ENCODE results near the gene PKN3. TPM values are rescaled to one million over a fixed set of nuclear protein-coding genes. Genes with fewer than 3 reads are reported as not detected.

Gene PKN3
- total RNA-seq, 5 donors from 2014 or later (not counting 1 experiment from before 2014, with no cell fraction given), result 2.1 to 4.3 (median 3.7) TPM

- 69% methylated on average over 2 of the region's 5 CpGs for WGBS (ENCODE audit: insufficient coverage)
- Mint-ChIP-seq H3K27me3 (no peaks in the 10 kb centered on the region), H3K4me1 (peaks cover 18 to 55% (median 38%) of the 10 kb centered on the region in 3 donors), H3K4me3 (peak overlapping the region in 1 of 3 donors; percentile 93), H3K9me3 (no peaks in the 10 kb centered on the region), H3K36me3 (peaks cover 8% of the 10 kb centered on the region), H3K27ac (peak overlapping the region in 1 of 2 donors; percentile 67)
- H3K4me3 ChIP-seq (ENCODE audit: control insufficient read depth in 1 of 2, extremely low read depth in 1 of 2, low read length in 1 of 2), result no peak overlapping the region
- ChIA-PET CTCF (no interaction called here), POLR2A (no interaction called here)
- DNase-seq (no peak), ATAC-seq (replicated peaks in 1 of 4) (no peak)
- no peaks in the 10 kb centered on the region for H3K9me3 ChIP-seq
- H3K36me3 ChIP-seq (ENCODE audit: control insufficient read depth in 2 of 2, extremely low read depth in 1 of 2, insufficient read depth in 1 of 2, low read length in 1 of 2), result peaks cover 3 to 22% of the 10 kb centered on the region in 2 donors
- peaks cover 8 to 40% of the 10 kb centered on the region in 2 experiments for H3K4me1 ChIP-seq (ENCODE audit: control insufficient read depth in 1 of 2, extremely low read depth in 1 of 2, insufficient read depth in 2 of 2, low read length in 2 of 2)
- no peaks in the 10 kb centered on the region for H3K27me3 ChIP-seq (replicated peaks in 1 of 2; ENCODE audit: control insufficient read depth in 2 of 2, extremely low read depth in 1 of 2, insufficient read depth in 2 of 2, low read length in 1 of 2)
- H3K27ac ChIP-seq (ENCODE audit: low read length), result no peak overlapping the region
These were observed 27.0 kb downstream of the PKN3 start for GRCh38 chr9:128729302-128729701.

GRCh38 chr9:128729766-128730517 lies 27.6 kb downstream of the PKN3 start:
- H3K9me3 ChIP-seq, result no peaks in the 10 kb centered on the region
- no peak for DNase-seq
- H3K27me3 ChIP-seq (replicated peaks in 1 of 2; ENCODE audit: control insufficient read depth in 2 of 2, extremely low read depth in 1 of 2, insufficient read depth in 2 of 2, low read length in 1 of 2), result no peaks in the 10 kb centered on the region
- Mint-ChIP-seq H3K4me1 (peaks cover 11 to 49% (median 32%) of the 10 kb centered on the region in 3 donors), H3K4me3 (no peak overlapping the region), H3K27ac (no peak overlapping the region), H3K36me3 (peaks cover 11% of the 10 kb centered on the region), H3K27me3 (no peaks in the 10 kb centered on the region), H3K9me3 (no peaks in the 10 kb centered on the region)
- peaks cover 3 to 34% of the 10 kb centered on the region in 2 experiments for H3K4me1 ChIP-seq (ENCODE audit: control insufficient read depth in 1 of 2, extremely low read depth in 1 of 2, insufficient read depth in 2 of 2, low read length in 2 of 2)
- WGBS (ENCODE audit: insufficient coverage), result 95% methylated on average over 19 of the region's 27 CpGs
- ChIA-PET POLR2A (no interaction called here), CTCF (no interaction called here)
- no peak overlapping the region for H3K27ac ChIP-seq (ENCODE audit: low read length)
- H3K4me3 ChIP-seq (ENCODE audit: control insufficient read depth in 1 of 2, extremely low read depth in 1 of 2, low read length in 1 of 2), result no peak overlapping the region
- ATAC-seq (replicated peaks in 1 of 4), result peak in 1 of 4 experiments; percentile 16
- H3K36me3 ChIP-seq (ENCODE audit: control insufficient read depth in 2 of 2, extremely low read depth in 1 of 2, insufficient read depth in 1 of 2, low read length in 1 of 2), result peaks cover 3 to 28% of the 10 kb centered on the region in 2 donors

GRCh38 chr9:128731093-128731492 lies 28.8 kb downstream of the PKN3 start:
- Mint-ChIP-seq H3K27me3 (no peaks in the 10 kb centered on the region), H3K4me1 (peaks cover 3 to 37% (median 22%) of the 10 kb centered on the region in 3 donors), H3K9me3 (no peaks in the 10 kb centered on the region), H3K27ac (no peak overlapping the region), H3K4me3 (no peak overlapping the region), H3K36me3 (peaks cover 17% of the 10 kb centered on the region)
- ChIA-PET CTCF (no interaction called here), POLR2A (no interaction called here)
- no peak overlapping the region for H3K4me3 ChIP-seq (ENCODE audit: control insufficient read depth in 1 of 2, extremely low read depth in 1 of 2, low read length in 1 of 2)
- no peaks in the 10 kb centered on the region for H3K9me3 ChIP-seq
- DNase-seq, result no peak
- no peak for ATAC-seq (replicated peaks in 1 of 4)
- no peaks in the 10 kb centered on the region for H3K27me3 ChIP-seq (replicated peaks in 1 of 2; ENCODE audit: control insufficient read depth in 2 of 2, extremely low read depth in 1 of 2, insufficient read depth in 2 of 2, low read length in 1 of 2)
- H3K4me1 ChIP-seq (ENCODE audit: control insufficient read depth in 1 of 2, extremely low read depth in 1 of 2, insufficient read depth in 2 of 2, low read length in 2 of 2), result peaks cover 0 to 22% of the 10 kb centered on the region in 2 experiments
- 98% methylated on average over 7 of the region's 13 CpGs for WGBS (ENCODE audit: insufficient coverage)
- peaks cover 3 to 31% of the 10 kb centered on the region in 2 donors for H3K36me3 ChIP-seq (ENCODE audit: control insufficient read depth in 2 of 2, extremely low read depth in 1 of 2, insufficient read depth in 1 of 2, low read length in 1 of 2)
- H3K27ac ChIP-seq (ENCODE audit: low read length), result no peak overlapping the region

- H3K4me3 Mint-ChIP-seq, result no peak overlapping the region
- Histone ChIP-seq H3K4me1 (ENCODE audit: control insufficient read depth in 1 of 2, extremely low read depth in 1 of 2, insufficient read depth in 2 of 2, low read length in 2 of 2) (peaks cover 0 to 16% of the 10 kb centered on the region in 2 experiments), H3K36me3 (ENCODE audit: control insufficient read depth in 2 of 2, extremely low read depth in 1 of 2, insufficient read depth in 1 of 2, low read length in 1 of 2) (peaks cover 3 to 31% of the 10 kb centered on the region in 2 donors), H3K4me3 (ENCODE audit: control insufficient read depth in 1 of 2, extremely low read depth in 1 of 2, low read length in 1 of 2) (no peak overlapping the region), H3K27me3 (replicated peaks in 1 of 2; ENCODE audit: control insufficient read depth in 2 of 2, extremely low read depth in 1 of 2, insufficient read depth in 2 of 2, low read length in 1 of 2) (no peaks in the 10 kb centered on the region), H3K27ac (ENCODE audit: low read length) (no peak overlapping the region), H3K9me3 (no peaks in the 10 kb centered on the region)
- 73% methylated on average over 5 of the region's 9 CpGs for WGBS (ENCODE audit: insufficient coverage)
- ChIA-PET POLR2A (no interaction called here), CTCF (no interaction called here)
- H3K27ac Mint-ChIP-seq, result no peak overlapping the region
- ATAC-seq (replicated peaks in 1 of 4) (no peak), DNase-seq (no peak)
- H3K4me1 Mint-ChIP-seq, result peaks cover 3 to 31% (median 19%) of the 10 kb centered on the region in 3 donors
- H3K36me3 Mint-ChIP-seq, result peaks cover 17% of the 10 kb centered on the region
- no peaks in the 10 kb centered on the region for H3K9me3 Mint-ChIP-seq
- H3K27me3 Mint-ChIP-seq, result no peaks in the 10 kb centered on the region
These were observed 29.4 kb downstream of the PKN3 start for GRCh38 chr9:128731691-128732090.

- no peaks in the 10 kb centered on the region for H3K27me3 Mint-ChIP-seq
- H3K36me3 Mint-ChIP-seq, result peaks cover 22% of the 10 kb centered on the region
- ChIA-PET POLR2A (no interaction called here), CTCF (no interaction called here)
- no peak overlapping the region for H3K4me3 Mint-ChIP-seq
- no peaks in the 10 kb centered on the region for H3K9me3 Mint-ChIP-seq
- H3K36me3 ChIP-seq (ENCODE audit: control insufficient read depth in 2 of 2, extremely low read depth in 1 of 2, insufficient read depth in 1 of 2, low read length in 1 of 2), result peaks cover 11 to 37% of the 10 kb centered on the region in 2 donors
- no peak overlapping the region for H3K4me3 ChIP-seq (ENCODE audit: control insufficient read depth in 1 of 2, extremely low read depth in 1 of 2, low read length in 1 of 2)
- peaks cover 3 to 22% (median 11%) of the 10 kb centered on the region in 3 donors for H3K4me1 Mint-ChIP-seq
- no peak overlapping the region for H3K27ac ChIP-seq (ENCODE audit: low read length)
- WGBS (ENCODE audit: insufficient coverage), result 92% methylated on average over 13 of the region's 13 CpGs
- ATAC-seq (replicated peaks in 1 of 4) (no peak), DNase-seq (no peak)
- H3K27me3 ChIP-seq (replicated peaks in 1 of 2; ENCODE audit: control insufficient read depth in 2 of 2, extremely low read depth in 1 of 2, insufficient read depth in 2 of 2, low read length in 1 of 2), result no peaks in the 10 kb centered on the region
- no peaks in the 10 kb centered on the region for H3K9me3 ChIP-seq
- H3K4me1 ChIP-seq (ENCODE audit: control insufficient read depth in 1 of 2, extremely low read depth in 1 of 2, insufficient read depth in 2 of 2, low read length in 2 of 2), result peaks cover 0 to 9% of the 10 kb centered on the region in 2 experiments
- no peak overlapping the region for H3K27ac Mint-ChIP-seq
These were observed 30.3 kb downstream of the PKN3 start for GRCh38 chr9:128732576-128732975.

GRCh38 chr9:128733256-128733655 lies 31.0 kb downstream of the PKN3 start:
- 93% methylated on average over 3 of the region's 9 CpGs for WGBS (ENCODE audit: insufficient coverage)
- ATAC-seq (replicated peaks in 1 of 4) (peak in 2 of 4 experiments; percentile 24), DNase-seq (peak in 1 of 35 experiments; percentile 30)
- POLR2A ChIA-PET, result interaction anchor here in 1 of 2 donors (0.6 kb wide), 1 partner anchor 38 kb away, joined by 4 read pairs; no protein-coding TSS in a partner anchor
- Histone ChIP-seq H3K36me3 (ENCODE audit: control insufficient read depth in 2 of 2, extremely low read depth in 1 of 2, insufficient read depth in 1 of 2, low read length in 1 of 2) (peaks cover 12 to 37% of the 10 kb centered on the region in 2 donors), H3K4me3 (ENCODE audit: control insufficient read depth in 1 of 2, extremely low read depth in 1 of 2, low read length in 1 of 2) (no peak overlapping the region), H3K27me3 (replicated peaks in 1 of 2; ENCODE audit: control insufficient read depth in 2 of 2, extremely low read depth in 1 of 2, insufficient read depth in 2 of 2, low read length in 1 of 2) (no peaks in the 10 kb centered on the region), H3K9me3 (no peaks in the 10 kb centered on the region), H3K4me1 (ENCODE audit: control insufficient read depth in 1 of 2, extremely low read depth in 1 of 2, insufficient read depth in 2 of 2, low read length in 2 of 2) (peaks cover 0 to 2% of the 10 kb centered on the region in 2 experiments), H3K27ac (ENCODE audit: low read length) (no peak overlapping the region)
- no peaks in the 10 kb centered on the region for H3K27me3 Mint-ChIP-seq
- no peak overlapping the region for H3K4me3 Mint-ChIP-seq
- peaks cover 22% of the 10 kb centered on the region for H3K36me3 Mint-ChIP-seq
- peaks cover 1 to 16% (median 4%) of the 10 kb centered on the region in 3 donors for H3K4me1 Mint-ChIP-seq
- H3K27ac Mint-ChIP-seq, result no peak overlapping the region
- no peaks in the 10 kb centered on the region for H3K9me3 Mint-ChIP-seq
- CTCF ChIA-PET, result interaction anchor here in 1 of 2 donors (1.0 kb wide), 1 partner anchor 9 kb away, joined by 4 read pairs; the partner anchor contains the start of gene ZDHHC12
